Activated T-helper 1 cell treated with anti-CD3 and anti-CD28 coated beads, Interleukin-12 subunit alpha, Interleukin-12 subunit beta, Interleukin-2, Interleukin-4 antibody, amounts not matched to agents 30 ng/mL and 10 ng/mL and 1 ng/mL, durations not matched to agents 14 hours and 24 hours and 36 hours (primary cell): Measurements from ENCODE around the gene FOXJ2. TPM values are rescaled to one million over a fixed set of nuclear protein-coding genes. Genes with fewer than 3 reads are reported as not detected.
"Not testable (repeated sequence)": the region's sequence is repeated elsewhere in the genome, so short reads cannot be mapped to it uniquely, and the experiment has no call there.

Experiments used
- DNase-seq: peaks from one replicate; pipeline ENCODE4 v3.0.0; 2021; ENCODE audit warnings: low spot score
- H3K27ac Mint-ChIP-seq: one replicate; pipeline ENCODE4 v1.8.0; 2021; ENCODE audit warnings: mild to moderate bottlenecking, mixed read lengths
- H3K27me3 Mint-ChIP-seq: one replicate; pipeline ENCODE4 v1.8.0; 2022; ENCODE audit warnings: mild to moderate bottlenecking, moderate library complexity, mixed read lengths; ENCODE audit not compliant: insufficient read depth
- H3K36me3 Mint-ChIP-seq: one replicate; pipeline ENCODE4 v1.8.0; 2021; ENCODE audit warnings: low read depth, mixed read lengths
- H3K4me1 Mint-ChIP-seq: one replicate; pipeline ENCODE4 v1.8.0; 2021; ENCODE audit warnings: low read depth, mixed read lengths
- H3K4me3 Mint-ChIP-seq: one replicate; pipeline ENCODE4 v1.8.0; 2021; ENCODE audit warnings: mild to moderate bottlenecking, moderate library complexity, mixed read lengths
- H3K9me3 Mint-ChIP-seq: one replicate; pipeline ENCODE4 v1.8.0; 2021; ENCODE audit warnings: mixed read lengths
- intact Hi-C: fragments of 100-400 bp; cut with micrococcal nuclease; formaldehyde crosslinking; loops from one replicate; pipeline ENCODE4 v1.15.1; 2024
- total RNA-seq: library from RNA; stranded (reverse); gene quantifications from 2 replicates; pipeline ENCODE4 v1.2.3, GENCODE V29; 2022

FOXJ2 gene
- total RNA-seq, 1 donor from 2014 or later = 20.7 TPM

DNA sequence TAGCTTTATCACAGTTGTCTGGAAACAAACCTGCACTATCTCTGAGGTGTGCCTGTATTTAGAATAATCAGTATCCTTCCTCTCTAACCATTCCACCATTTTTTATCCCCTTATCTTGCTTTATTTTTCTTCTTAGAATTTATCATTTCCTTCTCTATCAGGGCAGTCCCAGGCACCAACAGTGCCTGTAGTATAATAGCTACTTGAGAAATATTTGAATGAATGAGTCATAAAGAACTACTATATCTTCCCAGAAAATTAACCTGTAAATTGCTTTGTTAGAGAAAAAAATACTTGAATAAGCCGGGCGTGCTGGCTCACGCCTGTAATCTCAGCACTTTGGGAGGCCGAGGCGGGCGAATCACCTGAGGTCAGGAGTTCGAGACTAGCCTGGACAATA lies 21.2 kb upstream of the FOXJ2 start:
- H3K36me3 Mint-ChIP-seq = peaks cover 2% of the 10 kb centered on the region
- DNase-seq = no peak
- intact Hi-C loops = no loop called here
- H3K27me3 Mint-ChIP-seq = peaks cover 31% of the 10 kb centered on the region
- H3K4me3 Mint-ChIP-seq = no peak overlapping the region
- no peak overlapping the region for H3K27ac Mint-ChIP-seq
- H3K9me3 Mint-ChIP-seq = no peaks in the 10 kb centered on the region
- H3K4me1 Mint-ChIP-seq = no peaks in the 10 kb centered on the region

DNA sequence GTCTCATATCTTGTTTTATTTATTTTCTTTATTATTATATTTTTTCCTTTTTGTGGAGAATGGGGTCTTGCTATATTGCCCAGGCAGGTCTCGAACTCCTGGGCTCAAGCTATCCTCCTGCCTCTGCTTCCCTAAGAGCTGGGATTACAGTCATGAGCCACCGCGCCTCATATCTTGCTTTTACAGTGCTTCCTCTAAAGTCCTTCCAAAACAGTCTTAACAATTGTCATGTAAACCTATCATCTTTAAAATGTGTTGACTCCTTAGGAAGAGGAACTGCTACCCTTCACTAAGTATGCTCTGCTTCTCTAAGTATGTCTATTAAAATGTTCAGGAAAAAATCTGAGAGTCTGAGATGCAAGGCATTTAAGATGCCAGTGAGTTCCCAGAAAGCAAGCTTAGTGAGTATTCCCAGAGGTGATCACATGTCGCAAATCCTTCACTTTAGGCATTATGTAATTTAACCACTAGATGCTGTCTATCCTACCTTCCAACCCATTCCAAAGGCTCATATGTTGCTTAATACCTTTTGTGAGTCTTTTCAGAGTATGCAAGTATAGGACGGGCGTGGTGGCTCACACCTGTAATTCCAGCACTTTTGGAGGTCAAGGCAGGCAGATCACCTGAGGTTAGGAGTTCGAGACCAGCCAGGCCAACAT lies 19.7 kb upstream of the FOXJ2 start:
- no peaks in the 10 kb centered on the region for H3K4me1 Mint-ChIP-seq
- no peak overlapping the region for H3K27ac Mint-ChIP-seq
- intact Hi-C loops = no loop called here
- peaks cover 2% of the 10 kb centered on the region for H3K36me3 Mint-ChIP-seq
- peaks cover 37% of the 10 kb centered on the region for H3K27me3 Mint-ChIP-seq
- no peak overlapping the region for H3K4me3 Mint-ChIP-seq
- H3K9me3 Mint-ChIP-seq = no peaks in the 10 kb centered on the region
- no peak for DNase-seq

DNA sequence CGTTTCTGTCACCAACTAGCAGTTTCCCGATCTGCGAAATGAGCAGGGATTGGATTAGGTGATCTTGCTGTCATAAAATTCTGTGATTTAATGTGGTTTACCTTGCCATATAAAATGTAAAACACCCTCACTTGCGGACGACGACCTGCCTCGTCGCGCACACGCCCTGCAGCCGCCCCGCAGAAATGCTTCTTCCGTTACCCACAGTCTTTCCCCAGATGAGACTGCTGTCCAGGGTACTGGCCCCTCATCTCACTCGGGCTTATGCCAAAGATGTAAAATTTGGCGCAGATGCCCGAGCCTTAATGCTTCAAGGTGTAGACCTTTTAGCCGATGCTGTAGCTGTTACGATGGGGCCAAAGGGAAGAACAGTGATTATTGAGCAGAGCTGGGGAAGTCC lies 17.7 kb upstream of the FOXJ2 start:
- Mint-ChIP-seq H3K27ac (no peak overlapping the region), H3K36me3 (peaks cover 3% of the 10 kb centered on the region), H3K4me3 (no peak overlapping the region), H3K9me3 (no peaks in the 10 kb centered on the region), H3K4me1 (no peaks in the 10 kb centered on the region), H3K27me3 (peaks cover 40% of the 10 kb centered on the region)
- no peak for DNase-seq
- intact Hi-C loops = no loop called here

GRCh38 chr12:8018213-8018612 lies 14.3 kb upstream of the FOXJ2 start:
- H3K4me1 Mint-ChIP-seq, H3K36me3 Mint-ChIP-seq, H3K27ac Mint-ChIP-seq, intact Hi-C loops, H3K4me3 Mint-ChIP-seq, DNase-seq, H3K9me3 Mint-ChIP-seq: not testable (repeated sequence)
- peaks cover 45% of the 10 kb centered on the region for H3K27me3 Mint-ChIP-seq

DNA sequence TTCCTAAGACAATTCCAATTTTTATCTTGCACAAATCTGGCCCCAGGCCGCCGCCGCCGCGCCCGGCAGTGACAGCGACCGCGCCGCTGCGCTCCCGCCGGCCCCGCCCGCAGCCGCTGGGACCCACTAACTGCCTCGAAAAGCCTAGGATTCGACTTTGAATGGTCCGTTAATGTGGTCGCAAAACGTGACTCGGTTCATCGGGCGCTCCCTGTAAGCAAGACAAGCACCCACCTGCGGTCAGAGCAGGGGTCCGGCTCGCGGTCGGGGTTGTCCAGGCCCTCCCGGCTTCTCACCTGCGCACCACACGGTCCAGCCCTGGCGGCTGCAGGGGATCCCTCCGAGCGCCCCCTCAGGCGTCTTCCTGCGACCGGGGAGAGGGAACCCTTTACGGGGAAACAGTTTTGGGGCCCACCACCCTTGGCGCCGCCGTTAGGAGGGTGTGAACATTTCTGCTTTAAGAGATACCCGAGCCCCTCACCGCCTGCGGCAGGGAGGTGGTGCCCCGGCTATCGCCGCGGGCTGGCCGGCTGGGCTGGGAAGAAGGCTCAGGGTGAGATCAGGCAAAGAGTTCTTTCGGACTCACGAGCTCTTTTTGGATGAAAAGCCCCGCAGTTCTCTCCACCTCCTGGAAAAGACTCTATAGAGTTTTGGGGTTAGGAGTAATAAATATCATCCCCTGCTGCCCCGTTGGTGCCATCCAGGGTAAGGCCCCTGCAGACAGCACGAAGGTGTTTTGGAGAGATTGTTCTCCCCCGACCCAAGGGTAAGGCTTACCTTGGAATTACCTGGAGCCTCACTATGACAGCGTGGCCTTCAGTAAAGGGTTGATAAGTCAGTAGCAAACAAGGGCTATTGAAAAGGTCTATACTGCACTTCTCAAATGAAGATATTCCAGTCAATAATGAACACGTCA lies 13.6 kb upstream of the FOXJ2 start:
- Mint-ChIP-seq H3K4me3 (no peak overlapping the region), H3K9me3 (no peaks in the 10 kb centered on the region), H3K36me3 (peaks cover 3% of the 10 kb centered on the region), H3K27ac (no peak overlapping the region), H3K27me3 (peaks cover 45% of the 10 kb centered on the region), H3K4me1 (no peaks in the 10 kb centered on the region)
- no peak for DNase-seq
- intact Hi-C loops = no loop called here

DNA sequence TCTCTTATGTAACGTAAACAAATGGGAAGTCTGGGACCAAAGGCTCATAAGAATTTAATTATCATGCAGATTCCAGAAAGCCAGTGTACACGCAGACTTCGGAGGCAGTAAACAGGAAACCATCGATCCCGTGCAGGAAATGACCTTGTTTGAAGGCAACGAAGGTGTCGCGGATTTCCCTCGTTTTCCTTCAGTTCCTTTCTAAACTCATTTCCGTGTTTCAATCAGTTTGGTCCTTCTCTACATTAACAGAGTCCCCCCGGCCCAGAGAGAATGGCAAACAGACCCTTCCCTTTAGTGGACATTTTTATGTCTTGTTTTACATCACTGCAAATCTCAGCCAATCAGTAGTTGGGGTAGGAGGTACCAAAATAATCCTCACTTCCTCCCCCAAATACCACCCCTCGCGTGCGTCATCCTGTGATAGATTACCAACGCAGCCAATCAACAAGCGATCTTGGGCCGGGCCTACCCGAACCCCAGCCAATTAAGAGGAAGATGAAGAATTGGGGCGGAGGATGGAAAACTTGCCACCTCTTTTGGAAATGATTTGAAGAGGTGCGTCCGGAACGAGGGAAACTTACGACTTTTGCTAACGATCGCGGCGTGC lies 6.1 kb upstream of the FOXJ2 start:
- H3K4me1 Mint-ChIP-seq = peaks cover 19% of the 10 kb centered on the region
- intact Hi-C loops = loop anchor here (1.0 kb wide), 8 partner anchors 9 to 837 kb away; partner anchors contain the start of genes NECAP1 and PEX5
- H3K4me3 Mint-ChIP-seq = peak overlapping the region; percentile 93
- DNase-seq = peak; percentile 96
- no peaks in the 10 kb centered on the region for H3K27me3 Mint-ChIP-seq
- peaks cover 2% of the 10 kb centered on the region for H3K36me3 Mint-ChIP-seq
- peak overlapping the region; percentile 99 for H3K27ac Mint-ChIP-seq
- no peaks in the 10 kb centered on the region for H3K9me3 Mint-ChIP-seq

GRCh38 chr12:8027856-8028255 lies 4.7 kb upstream of the FOXJ2 start:
- intact Hi-C loops = no loop called here
- H3K4me3 Mint-ChIP-seq = peak overlapping the region; percentile 93
- no peaks in the 10 kb centered on the region for H3K9me3 Mint-ChIP-seq
- peaks cover 2% of the 10 kb centered on the region for H3K36me3 Mint-ChIP-seq
- H3K4me1 Mint-ChIP-seq = peaks cover 25% of the 10 kb centered on the region
- H3K27ac Mint-ChIP-seq = peak overlapping the region; percentile 99
- no peak for DNase-seq
- no peaks in the 10 kb centered on the region for H3K27me3 Mint-ChIP-seq

DNA sequence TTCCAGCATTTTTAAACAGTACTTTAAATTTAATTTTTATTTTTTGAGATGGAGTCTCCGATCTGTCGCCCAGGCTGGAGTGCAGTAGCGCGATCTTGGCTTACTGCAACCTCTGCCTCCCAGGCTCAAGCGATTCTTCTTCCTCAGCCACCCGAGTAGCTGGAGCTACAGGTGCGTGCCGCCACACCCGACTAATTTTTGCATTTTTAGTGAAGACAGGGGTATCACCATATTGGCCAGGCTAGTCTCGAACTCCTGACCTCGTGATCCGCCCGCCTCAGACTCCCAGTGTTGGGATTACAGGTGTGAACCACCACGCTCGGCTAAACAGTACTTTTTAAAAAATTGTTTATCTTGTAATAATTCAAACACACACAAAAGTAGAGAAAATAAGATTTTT lies 4.2 kb upstream of the FOXJ2 start:
- Mint-ChIP-seq H3K4me3 (no peak overlapping the region), H3K27ac (peak overlapping the region; percentile 55), H3K9me3 (no peaks in the 10 kb centered on the region), H3K4me1 (peaks cover 28% of the 10 kb centered on the region), H3K36me3 (peaks cover 2% of the 10 kb centered on the region), H3K27me3 (no peaks in the 10 kb centered on the region)
- DNase-seq = no peak
- intact Hi-C loops = no loop called here

GRCh38 chr12:8030189-8030588 lies 2.3 kb upstream of the FOXJ2 start:
- Mint-ChIP-seq H3K27me3 (no peaks in the 10 kb centered on the region), H3K36me3 (peaks cover 5% of the 10 kb centered on the region), H3K4me1 (peaks cover 47% of the 10 kb centered on the region), H3K27ac (no peak overlapping the region), H3K9me3 (no peaks in the 10 kb centered on the region), H3K4me3 (no peak overlapping the region)
- intact Hi-C loops = no loop called here
- DNase-seq = no peak

DNA sequence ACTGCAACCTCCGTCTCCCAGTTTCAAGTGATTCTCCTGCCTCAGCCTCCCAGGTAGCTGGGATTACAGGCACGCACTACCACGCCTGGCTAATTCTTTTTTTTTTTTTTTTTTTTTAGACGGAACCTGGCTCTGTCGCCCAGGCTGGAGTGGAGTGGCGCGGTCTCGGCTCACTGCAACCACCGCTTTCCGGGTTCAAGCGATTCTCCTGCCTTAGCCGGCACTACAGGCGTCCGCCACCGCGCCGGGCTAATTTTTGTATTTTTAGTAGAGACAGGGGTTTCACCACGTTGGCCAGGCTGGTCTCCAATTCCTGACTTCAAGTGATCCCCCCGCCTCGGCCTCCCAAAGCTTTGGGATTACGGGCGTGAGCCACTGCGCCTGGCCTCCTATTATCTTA lies 1.5 kb upstream of the FOXJ2 start:
- H3K27ac Mint-ChIP-seq, intact Hi-C loops, H3K36me3 Mint-ChIP-seq, H3K27me3 Mint-ChIP-seq, DNase-seq, H3K9me3 Mint-ChIP-seq: not testable (repeated sequence)
- Mint-ChIP-seq H3K4me1 (peaks cover 53% of the 10 kb centered on the region), H3K4me3 (peak overlapping the region; percentile 86)

- intact Hi-C loops = loop anchor here (1.0 kb wide), 2 partner anchors 50 to 355 kb away; partner anchors contain the start of gene NECAP1
- Mint-ChIP-seq H3K4me1 (peaks cover 53% of the 10 kb centered on the region), H3K9me3 (no peaks in the 10 kb centered on the region)
Measured at GRCh38 chr12:8031872-8032241, 659 bp upstream of the FOXJ2 start.

GRCh38 chr12:8033153-8034044 lies 883 bp downstream of the FOXJ2 start:
- H3K4me3 Mint-ChIP-seq = peak overlapping the region; percentile 90
- no peaks in the 10 kb centered on the region for H3K9me3 Mint-ChIP-seq
- peaks cover 60% of the 10 kb centered on the region for H3K4me1 Mint-ChIP-seq
- no peaks in the 10 kb centered on the region for H3K27me3 Mint-ChIP-seq
- H3K36me3 Mint-ChIP-seq = peaks cover 10% of the 10 kb centered on the region
- intact Hi-C loops = no loop called here
- H3K27ac Mint-ChIP-seq = peak overlapping the region; percentile 68
- DNase-seq = peak; percentile 29

More at GRCh38 chr12:8031872-8032241, 659 bp upstream of the FOXJ2 start:
- H3K27me3 Mint-ChIP-seq = no peaks in the 10 kb centered on the region
- H3K36me3 Mint-ChIP-seq = peaks cover 3% of the 10 kb centered on the region
- peak overlapping the region; percentile 86 for H3K4me3 Mint-ChIP-seq
- H3K27ac Mint-ChIP-seq = peak overlapping the region; percentile 85
- DNase-seq = no peak
